H1 (cell line): Measurements from ENCODE around the gene HDAC7. TPM values are rescaled to one million over a fixed set of nuclear protein-coding genes. Genes with fewer than 3 reads are reported as not detected.

Experiments used
- BACH1 ChIP-seq: IDR thresholded peaks from 2 replicates; pipeline ENCODE4 v1.6.1; 2012; ENCODE audit warnings: low read length, improper control_type of control experiment
- TAF1 ChIP-seq: IDR thresholded peaks from 2 replicates; pipeline ENCODE4 v1.6.1; 2011; ENCODE audit warnings: mild to moderate bottlenecking, low read depth, low read length
- polyA plus RNA-seq, 7 experiments: library from polyadenylated mRNA; depleted of rRNA in 3 of 7; stranded (reverse) in 5 of 7; unstranded in 2 of 7; fragments of >200 nt in 5 of 7; fragments of 200-250 nt in 2 of 7; gene quantifications; 1 replicate in 5 of 7; 2 replicates in 1 of 7; 4 replicates in 1 of 7; pipeline versions ENCODE4 v1.2.1 to v1.2.3, GENCODE V29; 2011 to 2013; ENCODE audit warnings: missing spikeins in 2 of 7, mixed read lengths in 2 of 7
- total RNA-seq: library from RNA; stranded (reverse); fragmentation: NEBNext Ultra II Directional; extraction: Animal tissue kit (Norgen Biotek cat#: 25700); gene quantifications from 2 replicates; pipeline ENCODE4 v1.2.1, GENCODE V29; 2021

HDAC7 gene
- total and polyA plus RNA-seq, 2 of the 8 experiments (the other 6 are each of a cell fraction or from before 2014, with no cell fraction given), result 25.5 to 84.9 TPM

DNA sequence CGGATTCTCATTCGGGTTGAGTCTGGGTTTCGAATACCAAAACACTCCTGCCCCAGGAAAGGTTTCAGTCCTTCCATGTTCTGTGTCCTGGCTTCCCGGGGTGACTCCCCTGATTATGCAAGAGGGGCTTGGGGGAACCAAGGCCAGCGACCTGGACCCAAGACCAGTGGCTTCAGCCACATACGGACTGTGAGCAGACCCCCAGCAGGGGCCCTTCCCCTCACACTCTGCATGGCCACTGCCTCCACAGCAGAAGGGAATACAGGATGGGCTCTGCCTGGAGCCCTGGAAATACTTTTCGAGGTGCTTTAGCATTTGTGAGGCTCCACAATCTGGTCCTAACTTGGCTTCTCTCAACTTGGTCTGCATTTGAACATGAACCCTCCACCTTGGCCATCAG, 19.1 kb downstream of the HDAC7 start (continued):
- TF ChIP-seq BACH1, result no peak
- no peak for TF ChIP-seq TAF1
